CD4-positive, alpha-beta T cell (primary cell): ENCODE measurements around the gene SUPT5H. TPM values are rescaled to one million over a fixed set of nuclear protein-coding genes. Genes with fewer than 3 reads are reported as not detected.

Source experiments
- ATAC-seq: fragments of 200-7000 bp; cut with Tn5 transposase; one replicate; pipeline ENCODE4 v1.10.0; 2022; ENCODE audit warnings: mild to moderate bottlenecking; ENCODE audit not compliant: poor library complexity
- CTCF ChIA-PET: fragments of 350-600 bp; sonication (Branson Sonifier 250); formaldehyde crosslinking; loops from one replicate; lab custom pipeline; 2021; ENCODE audit warnings: antibody characterized with exemption, inconsistent platforms; lab: Charles Lee
- POLR2A ChIA-PET: fragments of 350-600 bp; sonication (Branson Sonifier 250); formaldehyde crosslinking; loops from one replicate; lab custom pipeline; 2021; ENCODE audit warnings: antibody characterized with exemption, inconsistent platforms; lab: Charles Lee
- DNase-seq, 14 experiments: peaks; one replicate each; pipeline ENCODE4 v3.0.0-alpha.2; 2013 to 2020; ENCODE audit warnings: mixed read lengths in 2 of 14
- H3K27ac ChIP-seq, 2 donors: one replicate each; pipeline versions ENCODE4 v1.5.1 to v1.7.0; 2013; ENCODE audit warnings: low read length in 2 of 2, low read depth in 1 of 2, mild to moderate bottlenecking in 1 of 2
- H3K27me3 ChIP-seq, 2 experiments: 1 replicate in 1 of 2; 2 replicates in 1 of 2; pipeline versions ENCODE4 v1.6.1 to v1.7.0; 2013; ENCODE audit warnings: low read length in 2 of 2, control low read depth in 1 of 2, mild to moderate bottlenecking in 1 of 2, moderate library complexity in 1 of 2; ENCODE audit not compliant: insufficient read depth in 2 of 2, control insufficient read depth in 1 of 2
- H3K36me3 ChIP-seq: one replicate; pipeline ENCODE4 v1.6.1; 2013; ENCODE audit warnings: low read length, control low read depth; ENCODE audit not compliant: insufficient read depth
- H3K4me1 ChIP-seq: one replicate; pipeline ENCODE4 v1.6.1; 2013; ENCODE audit warnings: low read length, control low read depth; ENCODE audit not compliant: insufficient read depth
- H3K4me3 ChIP-seq: one replicate; pipeline ENCODE4 v1.5.1; 2013; ENCODE audit warnings: mild to moderate bottlenecking, low read length, moderate library complexity
- H3K9me3 ChIP-seq, 2 experiments: 1 replicate in 1 of 2; 2 replicates in 1 of 2; pipeline versions ENCODE4 v1.6.1 to v1.7.0; 2013; ENCODE audit warnings: low read length in 2 of 2, mild to moderate bottlenecking in 2 of 2, control low read depth in 1 of 2, moderate library complexity in 1 of 2; ENCODE audit not compliant: control insufficient read depth in 1 of 2, insufficient read depth in 1 of 2
- H3K27ac Mint-ChIP-seq: one replicate; pipeline ENCODE4 v1.8.0; 2020; ENCODE audit warnings: mixed read lengths
- H3K27me3 Mint-ChIP-seq: one replicate; pipeline ENCODE4 v1.8.0; 2021; ENCODE audit warnings: mixed read lengths
- H3K36me3 Mint-ChIP-seq: one replicate; pipeline ENCODE4 v1.8.0; 2021; ENCODE audit warnings: low read depth, mixed read lengths
- H3K4me1 Mint-ChIP-seq: one replicate; pipeline ENCODE4 v1.8.0; 2021; ENCODE audit warnings: low read depth, mixed read lengths
- H3K4me3 Mint-ChIP-seq: one replicate; pipeline ENCODE4 v1.8.0; 2020; ENCODE audit warnings: mild to moderate bottlenecking, mixed read lengths
- H3K9me3 Mint-ChIP-seq: one replicate; pipeline ENCODE4 v1.8.0; 2020; ENCODE audit warnings: mixed read lengths
- intact Hi-C, 2 experiments: fragments of 100-400 bp; cut with DNase I in 1 of 2; cut with micrococcal nuclease in 1 of 2; formaldehyde crosslinking; loops; one replicate each; pipeline versions ENCODE4 v1.15.1 to v1.9.0; 2023 to 2025; cut with DNase I, micrococcal nuclease
- total RNA-seq, 174 experiments: library from RNA in 2 of 174; stranded (reverse) in 2 of 174; gene quantifications; one replicate each; pipeline ENCODE4 v1.2.3 and lab custom pipeline; 2021 to 2026
- TF ChIP-seq, protein P1 (sequence below): fragments of 200-600 bp; IDR thresholded peaks from one replicate; pipeline ENCODE4 v1.8.0; 2022; ENCODE audit warnings: antibody characterized with exemption, mild to moderate bottlenecking

SUPT5H gene
- total RNA-seq, 2 experiments from 2014 or later = 322 to 333 TPM

- CTCF ChIA-PET = interaction anchor here (1.3 to 2.3 kb wide), 2 partner anchors 11 to 34 kb away, joined by 4 to 40 read pairs; partner anchors contain the start of genes PLEKHG2 and RPS16
- peaks cover 64% of the 10 kb centered on the region for H3K4me1 Mint-ChIP-seq
- Histone ChIP-seq H3K9me3 (no peaks in the 10 kb centered on the region), H3K27ac (peak overlapping the region; percentile 100), H3K4me1 (peaks cover 90% of the 10 kb centered on the region), H3K27me3 (no peaks in the 10 kb centered on the region), H3K36me3 (peaks cover 16% of the 10 kb centered on the region), H3K4me3 (peak overlapping the region; percentile 73)
- no peaks in the 10 kb centered on the region for H3K27me3 Mint-ChIP-seq
- POLR2A ChIA-PET = interaction anchor here (0.5 to 9.4 kb wide), 8 partner anchors 7 to 559 kb away, joined by 3 to 144 read pairs (median 22); partner anchors contain the start of genes GMFG, MED29, PAF1 and PLEKHG2
- peaks cover 30% of the 10 kb centered on the region for H3K36me3 Mint-ChIP-seq
- TF ChIP-seq, protein P1, sequence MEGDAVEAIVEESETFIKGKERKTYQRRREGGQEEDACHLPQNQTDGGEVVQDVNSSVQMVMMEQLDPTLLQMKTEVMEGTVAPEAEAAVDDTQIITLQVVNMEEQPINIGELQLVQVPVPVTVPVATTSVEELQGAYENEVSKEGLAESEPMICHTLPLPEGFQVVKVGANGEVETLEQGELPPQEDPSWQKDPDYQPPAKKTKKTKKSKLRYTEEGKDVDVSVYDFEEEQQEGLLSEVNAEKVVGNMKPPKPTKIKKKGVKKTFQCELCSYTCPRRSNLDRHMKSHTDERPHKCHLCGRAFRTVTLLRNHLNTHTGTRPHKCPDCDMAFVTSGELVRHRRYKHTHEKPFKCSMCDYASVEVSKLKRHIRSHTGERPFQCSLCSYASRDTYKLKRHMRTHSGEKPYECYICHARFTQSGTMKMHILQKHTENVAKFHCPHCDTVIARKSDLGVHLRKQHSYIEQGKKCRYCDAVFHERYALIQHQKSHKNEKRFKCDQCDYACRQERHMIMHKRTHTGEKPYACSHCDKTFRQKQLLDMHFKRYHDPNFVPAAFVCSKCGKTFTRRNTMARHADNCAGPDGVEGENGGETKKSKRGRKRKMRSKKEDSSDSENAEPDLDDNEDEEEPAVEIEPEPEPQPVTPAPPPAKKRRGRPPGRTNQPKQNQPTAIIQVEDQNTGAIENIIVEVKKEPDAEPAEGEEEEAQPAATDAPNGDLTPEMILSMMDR = no peak
- H3K27ac Mint-ChIP-seq = peak overlapping the region; percentile 98
- H3K9me3 Mint-ChIP-seq = no peaks in the 10 kb centered on the region
- ATAC-seq (peak; percentile 9), DNase-seq (no peak)
- intact Hi-C loops = loop anchor here in 1 of 2 experiments (1.0 kb wide), 2 partner anchors 11 kb away; partner anchors contain the start of gene PLEKHG2
- H3K4me3 Mint-ChIP-seq = peak overlapping the region; percentile 89
Observed at GRCh38 chr19:39401070-39401548, 44.3 kb upstream of the SUPT5H start.

DNA sequence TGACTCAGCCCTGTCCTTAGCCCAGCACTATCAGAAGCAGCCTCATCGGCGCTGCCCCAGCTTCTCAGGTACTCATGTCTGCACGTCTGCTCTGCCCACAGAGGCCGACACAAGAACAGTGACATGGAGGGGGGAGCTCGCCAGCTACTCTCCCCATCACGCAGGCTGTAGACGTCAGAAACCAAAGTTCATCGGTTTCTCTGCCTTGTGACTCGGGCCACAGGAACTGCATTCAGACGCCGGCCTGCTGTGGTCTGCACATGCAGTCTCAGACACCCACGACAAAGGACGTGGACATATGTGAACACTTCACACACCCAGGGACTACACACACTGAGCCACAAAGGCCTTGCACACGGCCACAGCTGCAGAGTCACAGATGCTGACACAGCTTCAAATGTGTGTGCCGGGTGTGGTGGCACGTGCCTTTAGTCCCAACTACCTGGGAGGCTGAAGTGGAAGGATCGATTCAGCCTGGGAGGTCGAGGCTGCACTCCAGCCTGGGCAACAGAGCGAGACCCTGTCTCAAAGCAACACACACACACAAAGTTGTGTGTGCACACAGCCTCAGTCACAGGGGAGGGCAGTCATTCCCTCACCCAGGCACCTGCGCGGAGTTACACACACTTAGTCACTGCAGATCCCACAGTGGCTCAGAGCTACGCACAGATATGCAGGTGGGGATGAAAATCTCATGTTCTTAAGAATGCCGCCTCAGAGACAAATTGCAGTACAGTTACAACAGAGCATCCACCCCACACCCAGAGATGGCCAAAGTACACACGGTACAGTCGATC is 43.6 kb upstream of the SUPT5H start:
- intact Hi-C loops = loop anchor here in 1 of 2 experiments (1.0 kb wide), 2 partner anchors 11 kb away; partner anchors contain the start of gene PLEKHG2
- Histone ChIP-seq H3K4me3 (peak overlapping the region; percentile 73), H3K36me3 (peaks cover 13% of the 10 kb centered on the region), H3K9me3 (no peaks in the 10 kb centered on the region), H3K4me1 (peaks cover 93% of the 10 kb centered on the region), H3K27me3 (no peaks in the 10 kb centered on the region), H3K27ac (peak overlapping the region; percentile 100)
- ChIA-PET CTCF (interaction anchor here (1.3 to 2.3 kb wide), 2 partner anchors 10 to 34 kb away, joined by 4 to 40 read pairs; partner anchors contain the start of genes PLEKHG2 and RPS16), POLR2A (interaction anchor here (0.5 to 9.4 kb wide), 10 partner anchors 6 to 560 kb away, joined by 3 to 144 read pairs (median 10); partner anchors contain the start of genes GMFG, MED29, PAF1 and PLEKHG2)
- H3K27me3 Mint-ChIP-seq = no peaks in the 10 kb centered on the region
- no peaks in the 10 kb centered on the region for H3K9me3 Mint-ChIP-seq
- peaks cover 36% of the 10 kb centered on the region for H3K36me3 Mint-ChIP-seq
- TF ChIP-seq, protein P1 = no peak
- H3K4me3 Mint-ChIP-seq = peak overlapping the region; percentile 89
- H3K27ac Mint-ChIP-seq = peak overlapping the region; percentile 98
- DNase-seq = peak; percentile 71 to 98 (median 84)
- peak; percentile 58 for ATAC-seq
- H3K4me1 Mint-ChIP-seq = peaks cover 68% of the 10 kb centered on the region
